ENCODE results near the gene THBS4. TPM values are rescaled to one million over a fixed set of nuclear protein-coding genes. Genes with fewer than 3 reads are reported as not detected.
A peak's percentile ranks its signal among the peaks of the same experiment; 100 is the strongest.

Gene THBS4
- total and polyA plus RNA-seq, 9 donors, result 132 to 839 (median 315) TPM

DNA sequence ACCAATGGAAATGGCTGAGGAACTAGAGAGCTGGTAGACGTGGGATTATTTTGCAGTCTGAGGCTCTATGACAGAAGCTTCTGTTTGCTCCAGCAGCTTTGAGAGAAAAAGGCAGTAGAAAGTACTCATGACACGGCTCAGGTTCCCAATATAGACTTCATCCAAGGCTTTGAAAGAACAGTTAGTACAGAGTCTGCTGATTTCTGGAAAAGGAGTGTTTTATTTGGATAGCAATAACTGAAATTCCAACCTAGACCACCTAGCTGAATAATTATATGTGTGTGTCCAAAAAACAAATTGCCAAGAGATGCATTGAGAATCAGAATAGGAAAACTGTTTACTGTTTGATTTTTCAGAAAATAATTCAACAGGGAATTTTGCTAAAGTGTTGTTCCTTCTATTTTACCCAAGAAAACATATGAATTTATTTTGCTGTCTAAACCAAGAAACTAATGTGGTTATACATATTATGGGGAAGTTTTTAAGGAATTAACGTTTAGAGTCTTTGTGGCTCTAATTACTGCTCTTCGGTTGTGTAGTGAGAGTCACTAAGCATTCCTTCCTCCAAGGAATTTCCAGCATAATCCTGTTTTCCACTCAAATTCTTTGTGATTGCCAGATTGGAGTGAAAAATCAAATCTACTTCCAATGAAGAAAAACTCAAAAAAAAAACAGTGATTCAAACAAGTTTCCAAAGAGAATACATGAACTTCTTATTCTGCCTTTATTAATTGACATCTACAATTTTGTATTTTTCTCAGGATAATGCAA, 26.0 kb upstream of the THBS4 start:
- Histone ChIP-seq H3K36me3 (ENCODE audit: control insufficient read depth, insufficient read depth, low read length) (no peaks in the 10 kb centered on the region), H3K9me3 (replicated peaks; ENCODE audit: control insufficient read depth, low read depth, low read length) (no peaks in the 10 kb centered on the region), H3K4me3 (ENCODE audit: low read length) (no peak overlapping the region), H3K4me1 (ENCODE audit: control insufficient read depth, insufficient read depth, low read length) (peaks cover 3% of the 10 kb centered on the region), H3K27ac (ENCODE audit: low read length) (peak overlapping the region; percentile 51), H3K27me3 (ENCODE audit: control insufficient read depth, insufficient read depth, low read length) (no peaks in the 10 kb centered on the region)
- peak; percentile 86 for DNase-seq
- WGBS (ENCODE audit: insufficient coverage), result 25% methylated on average over 1 of the region's 4 CpGs

DNA sequence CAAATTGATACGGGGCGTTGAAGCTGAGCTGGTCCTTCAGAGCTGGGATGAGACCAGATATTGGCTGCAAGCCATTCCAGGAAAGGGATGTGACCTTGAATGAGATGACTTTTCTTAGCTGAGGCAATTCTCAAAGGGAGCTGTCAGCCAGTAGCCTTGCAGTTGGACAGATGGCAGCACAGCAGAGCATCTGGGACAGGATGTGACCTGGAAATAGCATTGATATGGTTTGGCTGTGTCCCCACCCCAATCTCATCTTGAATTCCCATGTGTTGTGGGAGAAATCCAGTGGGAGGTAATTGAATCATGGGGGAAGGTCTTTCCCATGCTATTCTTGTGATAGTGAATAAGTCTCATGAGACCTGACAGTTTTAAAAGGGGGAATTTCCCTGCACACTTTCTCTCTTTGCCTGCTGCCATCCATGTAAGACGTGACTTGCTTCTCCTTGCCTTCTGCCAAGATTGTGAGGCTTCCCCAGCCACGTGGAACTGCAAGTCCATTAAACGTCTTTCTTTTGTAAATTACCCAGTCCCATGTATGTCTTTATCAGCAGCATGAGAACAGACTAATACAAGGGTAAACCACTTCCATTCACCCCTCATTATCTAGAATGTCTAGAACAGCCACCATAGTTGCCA, 24.3 kb upstream of the THBS4 start:
- Histone ChIP-seq H3K36me3 (ENCODE audit: control insufficient read depth, insufficient read depth, low read length) (no peaks in the 10 kb centered on the region), H3K27ac (ENCODE audit: low read length) (no peak overlapping the region), H3K9me3 (replicated peaks; ENCODE audit: control insufficient read depth, low read depth, low read length) (no peaks in the 10 kb centered on the region), H3K4me1 (ENCODE audit: control insufficient read depth, insufficient read depth, low read length) (peaks cover 3% of the 10 kb centered on the region), H3K27me3 (ENCODE audit: control insufficient read depth, insufficient read depth, low read length) (no peaks in the 10 kb centered on the region), H3K4me3 (ENCODE audit: low read length) (no peak overlapping the region)
- WGBS (ENCODE audit: insufficient coverage), result 70% methylated on average over 5 of the region's 5 CpGs
- peak; percentile 20 for DNase-seq

DNA sequence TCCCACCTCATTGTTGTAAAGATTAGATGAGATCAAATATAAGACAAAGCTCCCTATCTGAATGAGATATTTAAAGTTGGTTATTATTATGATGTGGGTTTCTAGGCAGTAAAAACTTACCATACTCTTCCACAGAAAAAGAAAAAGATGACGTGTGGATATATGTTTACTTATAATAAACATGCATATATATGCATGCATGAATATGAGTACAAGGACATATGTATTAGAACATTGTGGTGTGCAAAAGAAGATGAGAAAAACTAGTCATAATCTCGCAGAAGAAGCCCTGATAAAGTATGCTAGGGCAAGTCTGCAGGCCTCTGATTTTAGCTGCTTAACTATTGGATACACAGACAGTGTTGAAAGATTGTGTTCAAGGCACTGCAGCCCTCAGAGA, 10.1 kb upstream of the THBS4 start:
- Histone ChIP-seq H3K4me1 (ENCODE audit: control insufficient read depth, insufficient read depth, low read length) (no peaks in the 10 kb centered on the region), H3K27me3 (ENCODE audit: control insufficient read depth, insufficient read depth, low read length) (no peaks in the 10 kb centered on the region), H3K4me3 (ENCODE audit: low read length) (no peak overlapping the region), H3K36me3 (ENCODE audit: control insufficient read depth, insufficient read depth, low read length) (no peaks in the 10 kb centered on the region), H3K27ac (ENCODE audit: low read length) (no peak overlapping the region), H3K9me3 (replicated peaks; ENCODE audit: control insufficient read depth, low read depth, low read length) (no peaks in the 10 kb centered on the region)
- no peak for DNase-seq
- no CpG with 5 or more reads among the region's 2 CpGs for WGBS (ENCODE audit: insufficient coverage)

DNA sequence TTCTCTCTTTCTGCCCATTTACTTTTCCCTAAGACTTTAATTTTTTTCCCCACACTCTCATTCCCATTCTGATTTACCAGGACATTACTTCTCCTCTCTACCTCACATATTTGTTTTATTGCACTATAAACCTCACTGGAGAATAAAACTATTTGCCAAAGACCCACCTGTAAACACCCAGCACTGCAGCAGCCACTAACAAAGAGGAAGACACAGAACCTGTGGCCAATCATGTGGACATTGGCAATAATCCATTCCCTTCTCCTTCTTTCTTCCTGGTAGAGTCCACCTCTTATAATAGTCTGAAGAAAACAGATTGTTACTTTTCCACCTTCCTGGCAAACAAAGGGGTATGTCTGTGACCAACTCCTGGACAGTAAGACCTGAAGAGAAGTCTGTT, 8.3 kb upstream of the THBS4 start:
- Histone ChIP-seq H3K36me3 (ENCODE audit: control insufficient read depth, insufficient read depth, low read length) (no peaks in the 10 kb centered on the region), H3K27ac (ENCODE audit: low read length) (no peak overlapping the region), H3K4me1 (ENCODE audit: control insufficient read depth, insufficient read depth, low read length) (no peaks in the 10 kb centered on the region), H3K9me3 (replicated peaks; ENCODE audit: control insufficient read depth, low read depth, low read length) (no peaks in the 10 kb centered on the region), H3K27me3 (ENCODE audit: control insufficient read depth, insufficient read depth, low read length) (peaks cover 3% of the 10 kb centered on the region), H3K4me3 (ENCODE audit: low read length) (no peak overlapping the region)
- no peak for DNase-seq

DNA sequence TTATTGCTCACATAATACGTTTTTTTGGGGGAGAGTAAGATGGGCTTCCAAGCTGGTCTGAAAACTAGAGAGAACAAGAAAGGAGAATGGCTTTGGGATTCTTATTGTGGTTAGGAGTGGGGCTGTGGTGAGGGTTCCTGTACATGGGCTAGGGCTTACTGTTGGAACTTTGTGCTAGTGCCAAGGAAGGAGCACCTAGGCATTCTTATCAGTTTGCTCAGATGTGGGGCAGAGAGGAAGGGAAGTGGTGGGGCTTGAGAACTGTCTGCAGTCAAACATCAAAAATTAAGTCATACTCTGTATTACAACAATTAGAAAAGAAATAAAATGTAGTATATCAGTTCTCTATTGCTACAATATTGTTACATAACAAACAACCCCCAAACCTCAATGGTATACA, 4.0 kb upstream of the THBS4 start:
- peaks cover 6% of the 10 kb centered on the region for H3K4me1 ChIP-seq (ENCODE audit: control insufficient read depth, insufficient read depth, low read length)

DNA sequence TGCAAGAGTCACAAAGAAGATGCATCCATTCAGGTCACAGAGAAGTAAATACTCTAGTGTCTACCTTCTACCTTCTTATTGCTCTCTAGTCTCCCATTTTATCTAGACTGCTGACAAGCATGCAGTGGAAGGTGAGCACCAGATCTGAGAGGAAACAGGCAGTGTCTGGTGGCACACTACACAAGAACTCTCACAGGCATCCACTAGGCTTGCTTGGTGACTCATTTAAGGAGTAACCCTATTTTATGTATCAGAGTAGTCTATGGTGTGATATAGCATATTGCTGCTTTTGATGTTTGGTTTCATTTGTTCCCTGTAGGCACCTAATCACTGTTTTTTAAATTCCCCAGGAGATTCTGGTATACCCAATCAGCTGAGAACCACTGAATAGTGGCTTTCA, 1.6 kb upstream of the THBS4 start:
- no peak for DNase-seq
- H3K27ac ChIP-seq (ENCODE audit: low read length), result no peak overlapping the region
- H3K36me3 ChIP-seq (ENCODE audit: control insufficient read depth, insufficient read depth, low read length), result no peaks in the 10 kb centered on the region
- H3K4me3 ChIP-seq (ENCODE audit: low read length), result no peak overlapping the region
- H3K4me1 ChIP-seq (ENCODE audit: control insufficient read depth, insufficient read depth, low read length), result peaks cover 6% of the 10 kb centered on the region
- no peaks in the 10 kb centered on the region for H3K9me3 ChIP-seq (replicated peaks; ENCODE audit: control insufficient read depth, low read depth, low read length)
- H3K27me3 ChIP-seq (ENCODE audit: control insufficient read depth, insufficient read depth, low read length), result peaks cover 38% of the 10 kb centered on the region

More for the DNA sequence above, 4.0 kb upstream of the THBS4 start:
- Histone ChIP-seq H3K9me3 (replicated peaks; ENCODE audit: control insufficient read depth, low read depth, low read length) (no peaks in the 10 kb centered on the region), H3K36me3 (ENCODE audit: control insufficient read depth, insufficient read depth, low read length) (no peaks in the 10 kb centered on the region), H3K4me3 (ENCODE audit: low read length) (no peak overlapping the region), H3K27me3 (ENCODE audit: control insufficient read depth, insufficient read depth, low read length) (peaks cover 34% of the 10 kb centered on the region), H3K27ac (ENCODE audit: low read length) (no peak overlapping the region)
- WGBS (ENCODE audit: insufficient coverage), result 83% methylated on average over 1 of the region's 1 CpG
- no peak for DNase-seq

DNA sequence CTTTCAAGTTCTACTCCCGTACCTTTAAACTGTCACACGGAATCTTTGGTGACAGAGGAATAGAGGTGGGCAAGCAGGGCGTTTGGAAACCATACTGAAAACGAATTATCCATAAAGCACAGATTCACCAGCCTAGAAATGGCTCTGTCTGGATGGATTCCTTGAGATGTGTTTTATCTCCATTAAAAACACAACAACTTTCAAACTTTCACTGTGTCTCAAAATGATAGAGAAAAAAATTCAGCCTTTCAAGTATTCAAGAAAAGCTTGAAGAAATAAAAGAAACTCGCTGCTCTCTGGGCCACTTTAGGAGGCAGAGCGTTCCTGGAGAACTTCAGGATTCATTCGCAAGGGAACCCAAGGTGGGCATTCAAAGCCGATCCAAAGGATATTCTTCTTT, 589 bp upstream of the THBS4 start:
- peak overlapping the region; percentile 42 for H3K4me3 ChIP-seq (ENCODE audit: low read length)
- peaks cover 6% of the 10 kb centered on the region for H3K4me1 ChIP-seq (ENCODE audit: control insufficient read depth, insufficient read depth, low read length)
- H3K9me3 ChIP-seq (replicated peaks; ENCODE audit: control insufficient read depth, low read depth, low read length), result no peaks in the 10 kb centered on the region
- WGBS (ENCODE audit: insufficient coverage), result 28% methylated on average over 3 of the region's 8 CpGs
- no peaks in the 10 kb centered on the region for H3K36me3 ChIP-seq (ENCODE audit: control insufficient read depth, insufficient read depth, low read length)
- peaks cover 38% of the 10 kb centered on the region for H3K27me3 ChIP-seq (ENCODE audit: control insufficient read depth, insufficient read depth, low read length)
- no peak overlapping the region for H3K27ac ChIP-seq (ENCODE audit: low read length)
- no peak for DNase-seq

DNA sequence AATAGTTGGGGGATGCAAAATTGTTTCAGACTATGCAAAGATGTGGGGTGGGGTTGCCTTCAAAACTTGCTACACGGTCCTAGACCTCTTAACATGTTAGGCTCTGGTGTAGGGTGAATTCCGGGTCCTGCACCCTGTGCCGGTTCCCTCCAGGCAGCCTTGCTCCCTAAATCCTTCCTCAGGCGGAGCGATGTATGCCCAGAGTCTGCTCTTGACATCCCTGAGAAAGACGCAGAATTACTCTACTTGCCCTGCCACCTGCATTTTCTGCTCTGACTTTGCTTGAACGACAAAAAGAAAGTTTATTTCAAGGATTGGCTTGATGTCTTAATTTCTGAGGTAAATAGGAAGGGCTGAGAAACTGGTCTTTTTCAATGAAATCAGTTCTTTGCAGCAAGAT, 691 bp downstream of the THBS4 start:
- no peaks in the 10 kb centered on the region for H3K9me3 ChIP-seq (replicated peaks; ENCODE audit: control insufficient read depth, low read depth, low read length)
- 30% methylated on average over 2 of the region's 7 CpGs for WGBS (ENCODE audit: insufficient coverage)
- peaks cover 6% of the 10 kb centered on the region for H3K4me1 ChIP-seq (ENCODE audit: control insufficient read depth, insufficient read depth, low read length)
- H3K27me3 ChIP-seq (ENCODE audit: control insufficient read depth, insufficient read depth, low read length), result peaks cover 38% of the 10 kb centered on the region
- peak overlapping the region; percentile 46 for H3K4me3 ChIP-seq (ENCODE audit: low read length)
- no peak for DNase-seq
- no peaks in the 10 kb centered on the region for H3K36me3 ChIP-seq (ENCODE audit: control insufficient read depth, insufficient read depth, low read length)
- peak overlapping the region; percentile 43 for H3K27ac ChIP-seq (ENCODE audit: low read length)

DNA sequence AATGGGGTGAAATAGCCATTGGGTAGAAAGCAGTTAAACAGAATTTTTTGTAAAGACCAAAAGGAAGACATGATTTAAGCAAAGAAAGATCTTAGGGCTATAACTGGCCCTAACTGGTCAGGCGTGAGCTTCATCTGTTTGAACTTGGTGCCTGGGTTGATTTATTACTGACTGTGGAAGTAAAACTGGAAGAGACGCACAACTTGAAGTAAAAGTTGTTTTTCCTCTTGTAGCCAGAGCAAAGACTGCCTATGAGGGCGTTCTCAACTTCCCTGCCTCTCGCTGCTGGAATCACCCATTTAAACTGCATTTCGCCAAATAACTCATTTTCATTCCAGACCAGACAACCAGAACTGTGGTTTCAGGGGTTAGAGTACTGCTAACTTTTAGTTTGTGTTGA, 1.5 kb downstream of the THBS4 start:
- DNase-seq, result peak; percentile 50
- H3K27me3 ChIP-seq (ENCODE audit: control insufficient read depth, insufficient read depth, low read length), result peaks cover 34% of the 10 kb centered on the region
- peaks cover 10% of the 10 kb centered on the region for H3K4me1 ChIP-seq (ENCODE audit: control insufficient read depth, insufficient read depth, low read length)
- H3K9me3 ChIP-seq (replicated peaks; ENCODE audit: control insufficient read depth, low read depth, low read length), result no peaks in the 10 kb centered on the region
- H3K27ac ChIP-seq (ENCODE audit: low read length), result peak overlapping the region; percentile 26
- WGBS (ENCODE audit: insufficient coverage), result 83% methylated on average over 1 of the region's 5 CpGs
- no peaks in the 10 kb centered on the region for H3K36me3 ChIP-seq (ENCODE audit: control insufficient read depth, insufficient read depth, low read length)
- peak overlapping the region; percentile 46 for H3K4me3 ChIP-seq (ENCODE audit: low read length)

DNA sequence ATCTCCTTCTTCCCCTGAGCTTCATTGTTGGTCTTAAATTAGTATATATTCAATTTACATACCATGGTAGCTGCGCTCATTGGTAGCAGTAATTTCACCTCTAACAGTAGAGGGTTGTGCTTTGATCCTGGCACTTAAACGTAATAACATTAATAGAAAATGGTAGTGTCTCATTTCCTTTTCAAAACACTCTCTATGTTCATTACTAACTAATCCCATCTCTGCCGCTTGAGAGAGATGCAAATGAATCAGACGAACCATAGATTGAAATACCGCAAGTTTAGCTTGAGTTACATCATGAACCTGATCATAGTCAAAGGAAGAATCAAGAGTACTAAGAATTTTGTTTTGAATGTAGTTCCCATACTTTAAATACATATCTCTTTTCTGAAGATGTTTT, 2.2 kb downstream of the THBS4 start:
- Histone ChIP-seq H3K9me3 (replicated peaks; ENCODE audit: control insufficient read depth, low read depth, low read length) (no peaks in the 10 kb centered on the region), H3K27ac (ENCODE audit: low read length) (no peak overlapping the region), H3K4me3 (ENCODE audit: low read length) (peak overlapping the region; percentile 46), H3K27me3 (ENCODE audit: control insufficient read depth, insufficient read depth, low read length) (peaks cover 34% of the 10 kb centered on the region), H3K4me1 (ENCODE audit: control insufficient read depth, insufficient read depth, low read length) (peaks cover 15% of the 10 kb centered on the region), H3K36me3 (ENCODE audit: control insufficient read depth, insufficient read depth, low read length) (no peaks in the 10 kb centered on the region)
- WGBS (ENCODE audit: insufficient coverage), result no CpG with 5 or more reads among the region's 5 CpGs
- no peak for DNase-seq

All from muscle of leg (tissue), 11 donors.